Islet of Langerhans (tissue), 1 donor: ENCODE data around the gene STK33.

Experiments used
- FAIRE-seq: peaks from one replicate; lab custom pipeline; 2011; peaks lifted over from hg19 to GRCh38; lab: Jason Lieb, UNC

The STK33 gene

GRCh38 chr11:8372641-8373381, 221.2 kb downstream of the STK33 start:
- no peak for FAIRE-seq

GRCh38 chr11:8371516-8371884, 222.5 kb downstream of the STK33 start:
- no peak for FAIRE-seq

- FAIRE-seq, result no peak
These were observed 223.1 kb downstream of the STK33 start for GRCh38 chr11:8370812-8371515.

DNA sequence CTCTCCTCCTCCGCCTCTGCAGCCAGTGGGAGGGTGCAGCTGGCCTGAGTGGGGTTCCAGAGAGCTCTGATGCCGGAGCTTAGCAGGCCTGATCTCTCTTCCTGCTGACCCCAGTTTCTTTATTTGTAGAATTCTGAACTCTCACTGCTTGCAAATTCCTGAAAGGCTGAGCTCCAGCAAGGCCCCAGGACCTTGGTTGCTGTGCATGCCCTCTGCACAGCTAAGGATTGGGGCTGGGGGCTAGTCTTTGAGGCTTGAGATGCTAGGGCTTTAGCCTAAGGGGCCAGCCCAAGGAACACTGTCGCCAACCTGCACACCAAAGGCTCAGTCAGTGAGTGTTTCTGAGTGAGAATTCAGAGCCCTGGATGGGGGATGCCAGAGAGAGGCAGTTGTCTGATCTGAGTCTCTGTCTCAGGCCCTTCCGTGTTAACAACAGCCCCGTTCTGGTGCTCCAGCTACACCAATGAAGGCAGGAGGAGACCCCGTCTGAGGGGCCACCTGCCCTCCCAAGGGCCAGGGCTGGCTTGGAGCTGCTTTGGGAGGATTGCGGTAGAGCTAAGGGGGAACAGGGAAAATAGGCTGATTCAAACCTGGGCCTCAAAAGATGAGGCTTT, 224.3 kb downstream of the STK33 start:
- no peak for FAIRE-seq

- FAIRE-seq, result no peak
These were observed 225.3 kb downstream of the STK33 start for GRCh38 chr11:8368772-8369171.

GRCh38 chr11:8368194-8368593, 225.8 kb downstream of the STK33 start:
- FAIRE-seq, result no peak

DNA sequence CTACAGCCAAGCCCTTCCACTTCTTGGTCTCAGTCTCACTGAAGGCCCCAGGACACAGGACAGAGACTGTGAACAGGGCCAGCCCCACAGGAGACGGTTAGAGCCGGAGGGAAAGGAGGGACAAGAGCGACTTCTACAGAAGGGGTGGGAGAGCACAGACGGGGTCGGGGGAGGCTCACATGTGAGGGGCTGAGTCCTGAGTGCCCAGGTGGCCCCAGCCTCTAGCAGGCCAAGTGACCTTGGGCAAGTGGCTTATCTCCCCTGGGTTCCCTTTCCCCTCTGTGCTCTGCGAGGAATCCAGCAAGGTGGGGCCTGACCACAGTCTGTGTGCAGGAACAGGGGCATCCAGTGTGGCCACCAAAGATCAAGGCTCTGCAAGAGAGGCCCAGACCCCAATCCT, 227.7 kb downstream of the STK33 start:
- no peak for FAIRE-seq

- no peak for FAIRE-seq
These were observed 228.6 kb downstream of the STK33 start for GRCh38 chr11:8365216-8365941.

DNA sequence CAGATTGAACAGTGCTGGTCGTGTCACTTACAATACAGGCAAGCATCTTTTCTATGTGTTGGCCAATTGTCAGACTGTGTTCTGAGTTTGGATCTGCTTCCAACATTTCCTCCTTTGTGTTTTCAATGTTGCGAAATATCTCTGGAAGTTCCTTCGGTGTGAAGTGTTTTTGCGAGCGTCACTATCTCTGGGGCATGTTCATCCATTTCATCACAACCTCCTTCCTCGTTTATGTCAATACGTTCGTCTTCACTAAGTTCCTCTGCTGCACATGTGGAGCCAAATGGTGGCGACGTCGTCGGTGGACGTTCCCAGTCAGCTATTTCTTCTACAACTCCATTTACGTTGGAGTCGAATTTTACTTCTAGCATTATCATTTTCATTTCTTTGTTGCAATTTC, 230.1 kb downstream of the STK33 start:
- no peak for FAIRE-seq

DNA sequence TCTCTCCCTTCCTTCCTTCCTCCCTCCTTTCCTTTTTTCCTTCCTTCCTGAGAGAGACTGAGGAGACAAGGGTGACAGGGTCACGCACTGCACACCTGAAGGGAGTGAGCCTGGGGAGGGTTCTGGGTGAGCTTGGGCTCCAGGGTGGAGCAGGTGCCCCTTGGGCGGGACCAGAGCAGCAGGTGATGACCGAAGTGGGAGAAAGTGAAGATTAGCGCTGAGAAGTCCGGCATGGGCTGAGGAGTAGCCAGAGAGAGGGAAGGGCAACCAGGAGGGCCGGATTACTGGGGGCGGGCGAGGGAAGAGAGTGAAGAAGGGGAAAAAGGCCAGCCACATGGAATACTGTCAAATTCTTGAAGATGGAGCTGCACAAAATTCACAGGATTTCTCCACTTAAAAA, 231.1 kb downstream of the STK33 start:
- no peak for FAIRE-seq

GRCh38 chr11:8362491-8362890, 231.5 kb downstream of the STK33 start:
- no peak for FAIRE-seq

DNA sequence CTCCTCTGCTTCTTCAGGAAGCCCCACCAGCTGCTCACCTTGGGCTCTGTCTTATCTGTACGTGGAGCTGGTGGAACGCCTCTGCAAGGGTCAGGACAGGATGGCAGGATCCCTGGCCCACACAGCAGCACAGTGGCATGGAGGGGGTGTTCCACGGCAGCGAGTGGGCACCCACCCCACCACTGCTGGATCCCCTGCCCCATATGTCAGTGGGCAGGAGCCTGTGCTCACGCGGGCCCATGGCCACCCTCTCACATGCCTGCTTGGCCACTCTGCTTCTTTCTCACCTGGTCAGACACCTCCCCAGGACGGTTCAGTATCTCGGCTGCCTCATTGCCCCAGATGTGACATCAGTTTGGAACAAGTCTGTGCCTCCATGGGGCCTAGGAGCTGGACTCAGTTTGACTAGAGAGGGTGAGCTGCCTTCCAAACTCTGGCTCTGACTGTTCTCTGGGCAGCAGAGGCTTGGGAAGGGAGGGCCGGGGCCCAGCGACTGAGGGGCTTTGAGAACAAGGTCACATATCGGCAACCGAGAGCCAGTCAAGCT, 232.3 kb downstream of the STK33 start:
- FAIRE-seq, result no peak

DNA sequence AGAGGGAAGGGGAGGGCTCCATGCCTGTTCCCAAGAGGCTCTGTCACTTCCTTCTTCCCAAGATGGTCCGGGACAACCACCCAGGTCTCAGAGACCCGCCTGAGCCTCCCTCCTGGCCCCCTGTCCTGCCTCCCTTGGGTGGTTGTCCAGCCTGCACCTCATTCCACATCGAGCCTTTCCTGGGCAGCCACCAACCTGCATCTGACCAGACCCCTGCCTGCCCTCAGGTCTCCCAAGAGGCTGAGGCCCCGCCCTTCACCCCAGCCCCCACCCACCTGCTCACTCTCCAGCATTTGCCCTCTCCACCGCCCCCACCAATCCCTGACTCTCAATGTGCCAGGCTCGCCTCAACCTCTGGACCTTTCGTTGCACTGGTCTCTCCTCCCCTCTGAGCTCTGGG, 232.8 kb downstream of the STK33 start:
- FAIRE-seq, result no peak

- FAIRE-seq, result no peak
These were observed 233.8 kb downstream of the STK33 start for GRCh38 chr11:8360086-8360828.

- no peak for FAIRE-seq
These were observed 234.5 kb downstream of the STK33 start for GRCh38 chr11:8359521-8359920.

DNA sequence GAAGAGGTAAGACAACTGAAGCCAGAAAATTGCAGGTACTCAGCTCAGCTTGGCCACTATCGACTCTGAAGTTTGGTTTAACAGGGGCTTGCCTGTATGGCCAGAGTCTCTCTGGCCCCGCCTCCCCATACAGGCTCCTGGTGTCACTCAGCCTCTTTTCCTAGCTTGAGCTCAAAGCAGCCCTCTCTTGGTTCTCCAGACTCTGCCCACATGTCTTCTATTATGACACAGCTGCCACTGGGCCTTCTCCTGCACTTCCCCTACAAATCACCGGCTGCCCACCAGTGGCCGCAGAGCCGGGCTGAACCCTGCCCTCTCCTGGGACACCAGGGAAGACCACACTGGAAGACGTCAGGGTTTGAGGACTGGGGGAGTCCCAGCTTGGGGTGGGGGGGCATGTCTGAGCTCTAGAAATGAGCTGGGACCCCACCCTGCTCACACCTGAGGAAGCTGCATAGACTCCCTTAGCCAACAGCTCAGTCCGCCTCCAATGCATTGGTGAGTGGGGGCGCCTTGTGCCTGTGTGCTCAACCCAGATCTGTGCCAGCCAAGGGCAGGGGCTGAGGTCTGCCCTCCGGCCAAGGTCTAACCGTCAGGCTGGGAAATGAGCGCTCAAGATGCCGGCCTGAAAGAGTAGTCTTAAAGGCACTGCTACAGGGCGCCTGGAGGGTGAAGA, 236.0 kb downstream of the STK33 start:
- FAIRE-seq, result no peak

- FAIRE-seq, result no peak
These were observed 236.5 kb downstream of the STK33 start for GRCh38 chr11:8357505-8357888.

DNA sequence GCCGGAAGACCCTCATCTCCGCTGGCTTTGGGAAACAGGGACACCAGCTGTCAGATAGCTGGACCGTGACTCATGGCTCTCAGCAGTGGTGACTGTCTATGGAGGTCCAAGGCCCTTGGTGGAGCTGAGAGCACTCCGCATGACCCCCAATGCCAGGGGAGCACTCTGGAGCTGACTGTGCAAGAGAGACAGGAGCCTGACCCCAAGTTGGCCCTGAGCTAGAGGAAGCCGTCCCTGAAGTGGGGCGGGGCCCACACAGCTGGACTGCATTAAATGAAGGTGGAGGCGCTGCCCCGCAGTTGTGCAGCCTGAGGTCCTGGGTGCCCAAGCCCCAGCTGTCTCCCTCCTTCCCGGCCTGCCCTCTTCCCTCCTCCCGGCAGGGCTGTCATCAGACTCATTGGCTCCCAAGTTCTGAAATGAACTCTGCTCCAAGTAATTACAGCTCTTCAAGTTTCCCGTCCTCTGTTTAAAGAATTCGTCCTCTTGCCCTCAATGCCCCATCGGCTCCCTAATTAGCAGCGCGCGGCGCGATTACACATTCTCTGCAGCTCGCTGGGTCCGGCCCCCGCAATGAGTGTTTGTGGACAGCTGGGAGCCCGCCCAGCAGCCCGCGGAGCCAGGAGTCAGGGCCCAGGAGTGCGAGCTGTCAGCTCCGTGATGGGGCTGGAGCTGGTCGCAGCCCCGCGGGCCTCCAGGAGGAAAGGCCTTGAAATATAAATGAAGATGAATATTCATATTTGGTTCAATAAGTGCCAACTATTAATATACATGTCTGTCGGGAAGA, 237.1 kb downstream of the STK33 start:
- FAIRE-seq, result no peak

GRCh38 chr11:8356216-8356615, 237.8 kb downstream of the STK33 start:
- FAIRE-seq, result no peak

GRCh38 chr11:8355416-8355742, 238.6 kb downstream of the STK33 start:
- no peak for FAIRE-seq
